ENCODE data around the gene ARL11.

The ARL11 gene

GRCh38 chr13:49615836-49616675 is 12.3 kb upstream of the ARL11 start:
- DNase-seq, result no peak

- DNase-seq, result no peak
Measured at GRCh38 chr13:49616676-49617065, 11.6 kb upstream of the ARL11 start.

GRCh38 chr13:49620170-49620621 is 8.1 kb upstream of the ARL11 start:
- DNase-seq, result peak; percentile 6

DNA sequence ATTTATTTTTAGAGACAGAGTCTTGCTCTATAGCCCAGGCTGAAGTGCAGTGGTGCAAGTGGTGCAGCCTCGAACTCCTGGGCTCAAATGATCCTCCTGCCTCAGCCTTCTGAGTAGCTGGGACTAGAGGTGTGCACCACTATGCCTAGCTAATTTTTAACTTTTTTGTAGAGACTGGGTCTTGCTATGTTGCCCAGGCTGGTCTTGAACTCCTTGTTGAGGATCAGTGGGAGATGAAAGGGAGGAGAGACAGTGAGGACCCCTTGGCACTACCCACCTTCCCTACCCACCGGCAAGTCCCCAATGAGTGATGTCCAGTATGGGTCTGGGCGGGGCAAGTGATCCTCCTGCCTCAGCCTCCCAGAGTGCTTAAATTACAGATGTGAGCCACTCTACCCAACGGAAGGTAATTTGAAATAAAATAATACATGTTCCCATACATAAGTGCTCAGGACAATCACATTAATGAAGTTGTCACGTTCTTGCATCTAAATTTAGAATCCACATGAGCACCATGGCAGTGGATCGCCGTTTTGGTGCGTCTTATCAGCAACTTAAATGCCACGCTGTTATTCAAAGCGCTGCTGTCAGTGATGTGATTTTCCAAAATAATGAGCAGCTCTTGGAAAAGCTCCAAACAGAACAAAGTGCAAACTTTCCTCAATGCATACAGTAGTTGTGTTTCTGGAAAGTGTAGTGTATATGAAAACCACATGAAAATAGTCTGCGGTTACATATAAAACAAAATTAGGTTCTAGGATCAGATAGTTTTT is 5.9 kb upstream of the ARL11 start:
- no peak for DNase-seq

- DNase-seq, result no peak
Measured at GRCh38 chr13:49624229-49624628, 4.1 kb upstream of the ARL11 start.

GRCh38 chr13:49625392-49626079 is 2.8 kb upstream of the ARL11 start:
- no peak for DNase-seq

- no peak for DNase-seq
Measured at GRCh38 chr13:49629196-49629938, 1.1 kb downstream of the ARL11 start.

- DNase-seq, result no peak
Measured at GRCh38 chr13:49629947-49630346, 1.6 kb downstream of the ARL11 start.

GRCh38 chr13:49630580-49630979 is 2.3 kb downstream of the ARL11 start:
- DNase-seq, result no peak

GRCh38 chr13:49632156-49632555 is 3.8 kb downstream of the ARL11 start:
- no peak for DNase-seq

- no peak for DNase-seq
Measured at GRCh38 chr13:49633710-49634109, 5.4 kb downstream of the ARL11 start.

GRCh38 chr13:49635599-49636433 is 7.5 kb downstream of the ARL11 start:
- peak; percentile 36 for DNase-seq

GRCh38 chr13:49636705-49637104 is 8.4 kb downstream of the ARL11 start:
- DNase-seq, result no peak

DNA sequence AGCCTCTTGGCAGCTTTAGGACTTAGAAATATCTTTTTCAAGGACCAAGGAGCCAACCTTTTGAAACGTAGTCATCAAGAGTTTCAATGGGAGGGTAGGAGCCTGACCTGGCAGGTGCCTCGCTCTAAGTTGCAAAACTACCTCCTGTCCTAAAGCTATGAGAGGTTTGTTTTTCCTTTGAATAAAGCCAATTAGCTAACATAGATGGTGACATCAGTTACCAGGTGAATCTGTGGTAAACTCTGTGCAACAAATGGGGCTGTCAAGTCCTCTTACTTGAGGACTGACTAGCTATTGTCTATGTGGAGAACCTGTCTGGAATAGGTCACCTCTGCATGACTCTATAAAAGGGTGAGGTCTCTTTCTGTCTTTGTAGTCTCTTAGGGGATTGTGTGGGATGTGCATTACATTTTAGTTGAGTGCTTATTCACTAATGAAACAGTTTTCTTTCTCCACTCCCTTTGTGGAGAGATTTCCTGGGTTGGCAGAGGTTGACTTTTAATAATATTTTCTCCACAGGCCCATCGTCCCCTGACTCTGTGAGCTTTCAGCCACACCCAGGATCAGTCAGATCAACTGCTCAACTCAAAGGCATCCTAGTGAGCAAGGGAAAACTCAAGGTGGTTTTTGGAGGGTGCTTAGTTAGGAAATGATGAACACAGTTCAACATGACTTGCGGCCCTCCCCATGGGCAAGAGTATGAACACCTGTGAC is 9.9 kb downstream of the ARL11 start:
- DNase-seq, result no peak

DNA sequence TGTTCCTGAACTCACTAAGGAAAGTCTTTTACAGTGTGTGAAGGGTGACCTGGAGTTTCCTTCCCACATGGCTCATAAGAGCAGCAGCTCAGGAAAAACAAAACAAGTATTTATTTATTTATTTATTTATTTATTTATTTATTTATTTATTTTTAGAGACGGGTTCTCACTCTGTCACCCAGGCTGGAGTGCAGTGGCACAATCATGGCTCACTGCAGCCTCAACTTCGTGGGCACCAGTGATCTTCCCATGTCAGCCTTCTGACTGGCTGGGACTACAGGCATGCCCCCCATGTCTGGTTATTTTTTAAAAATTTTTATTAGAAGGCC is 10.4 kb downstream of the ARL11 start:
- DNase-seq, result no peak

DNA sequence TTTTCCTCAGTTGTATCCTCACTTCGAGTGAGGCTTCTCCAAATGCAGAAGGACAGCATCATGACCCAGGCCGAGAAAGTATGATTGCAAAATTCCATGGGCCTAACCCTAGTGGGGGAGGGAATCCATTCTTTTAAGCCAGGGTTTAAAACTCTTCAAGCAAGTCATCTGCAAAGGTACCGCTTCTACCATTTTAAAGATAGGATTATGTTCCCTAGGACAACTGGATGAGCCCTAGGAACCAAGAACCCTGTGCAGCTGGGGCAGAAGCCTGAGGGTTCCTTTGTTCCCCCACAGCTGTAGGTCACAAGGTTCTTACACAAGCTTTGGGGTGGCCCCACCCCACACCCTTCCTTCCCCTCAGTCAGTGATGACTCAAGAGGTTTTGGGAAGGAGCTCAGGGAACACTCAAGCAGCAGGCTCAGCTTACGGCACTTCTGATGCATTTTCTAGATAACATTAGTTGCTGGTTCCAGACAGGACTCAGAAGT is 13.5 kb downstream of the ARL11 start:
- no peak for DNase-seq

GRCh38 chr13:49643035-49643646 is 14.8 kb downstream of the ARL11 start:
- DNase-seq, result no peak

DNA sequence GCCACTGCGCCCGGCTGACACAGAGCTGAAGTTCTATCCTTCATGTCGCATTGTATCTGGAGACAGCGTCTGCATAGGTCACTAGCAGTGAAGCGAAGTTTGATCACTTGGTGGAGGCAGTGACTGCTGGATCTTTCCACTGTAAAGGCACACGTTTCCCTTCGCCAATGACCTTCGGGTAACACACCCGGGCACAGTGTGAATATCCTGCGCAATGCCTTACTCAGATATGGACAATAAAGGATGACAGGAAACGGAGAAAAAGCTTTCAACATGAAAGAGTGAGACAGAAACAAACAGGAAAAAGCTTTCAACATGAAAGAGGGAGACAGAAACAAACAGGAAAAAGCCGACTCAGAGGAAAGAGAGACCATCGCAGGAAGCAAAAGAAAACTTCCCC is 17.1 kb downstream of the ARL11 start:
- no peak for DNase-seq

DNA sequence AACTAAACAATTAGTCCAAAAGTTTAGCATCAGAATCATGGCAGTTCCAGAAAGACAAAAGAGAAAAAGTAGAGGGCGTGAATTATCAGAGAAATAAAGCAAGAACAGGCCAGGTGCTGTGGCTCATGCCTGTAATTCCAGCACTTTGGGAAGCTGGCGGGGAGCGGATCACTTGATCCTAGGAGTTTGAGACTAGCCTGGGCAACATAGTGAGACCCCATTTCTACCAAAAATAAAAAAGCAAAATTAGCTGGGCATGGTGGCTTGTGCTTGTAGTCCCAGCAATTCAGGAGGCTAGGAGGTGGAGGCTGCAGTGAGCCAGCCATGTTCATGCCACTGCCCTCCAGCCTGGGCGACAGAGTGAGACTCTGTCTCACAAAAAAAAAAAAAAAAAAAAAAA is 18.4 kb downstream of the ARL11 start:
- no peak for DNase-seq

GRCh38 chr13:49649244-49649962 is 21.1 kb downstream of the ARL11 start:
- no peak for DNase-seq
